DMS 273 (cell line): ENCODE results near the gene FAM241A.

ENCODE experiments used
- DNase-seq: peaks from one replicate; lab custom pipeline; 2025; ENCODE audit not compliant: unreplicated experiment; lab: John Stamatoyannopoulos, UW

FAM241A gene

GRCh38 chr4:112213091-112213490 is 67.8 kb downstream of the FAM241A start:
- DNase-seq: no peak

GRCh38 chr4:112213856-112214255 is 68.6 kb downstream of the FAM241A start:
- no peak for DNase-seq

GRCh38 chr4:112214390-112215264 is 69.4 kb downstream of the FAM241A start:
- DNase-seq: peak; percentile 49

GRCh38 chr4:112219826-112220366 is 74.6 kb downstream of the FAM241A start:
- no peak for DNase-seq

GRCh38 chr4:112222219-112222955 is 77.1 kb downstream of the FAM241A start:
- no peak for DNase-seq

GRCh38 chr4:112225157-112225556 is 79.9 kb downstream of the FAM241A start:
- no peak for DNase-seq

- DNase-seq: peak; percentile 96
Measured at GRCh38 chr4:112230879-112231778, 85.9 kb downstream of the FAM241A start.

- peak; percentile 90 for DNase-seq
Measured at GRCh38 chr4:112231779-112232713, 86.8 kb downstream of the FAM241A start, which contains the start of gene AP1AR. Gene AP1AR (plus strand): TSS chr4:112231787. CDS start chr4:112232092, 305 bp downstream.

GRCh38 chr4:112234952-112235609 is 89.8 kb downstream of the FAM241A start:
- peak; percentile 78 for DNase-seq

GRCh38 chr4:112236040-112236439 is 90.8 kb downstream of the FAM241A start:
- no peak for DNase-seq

- DNase-seq: no peak
Measured at GRCh38 chr4:112238833-112239232, 93.6 kb downstream of the FAM241A start.
